ENCODE results near the gene MTG1.

DNA sequence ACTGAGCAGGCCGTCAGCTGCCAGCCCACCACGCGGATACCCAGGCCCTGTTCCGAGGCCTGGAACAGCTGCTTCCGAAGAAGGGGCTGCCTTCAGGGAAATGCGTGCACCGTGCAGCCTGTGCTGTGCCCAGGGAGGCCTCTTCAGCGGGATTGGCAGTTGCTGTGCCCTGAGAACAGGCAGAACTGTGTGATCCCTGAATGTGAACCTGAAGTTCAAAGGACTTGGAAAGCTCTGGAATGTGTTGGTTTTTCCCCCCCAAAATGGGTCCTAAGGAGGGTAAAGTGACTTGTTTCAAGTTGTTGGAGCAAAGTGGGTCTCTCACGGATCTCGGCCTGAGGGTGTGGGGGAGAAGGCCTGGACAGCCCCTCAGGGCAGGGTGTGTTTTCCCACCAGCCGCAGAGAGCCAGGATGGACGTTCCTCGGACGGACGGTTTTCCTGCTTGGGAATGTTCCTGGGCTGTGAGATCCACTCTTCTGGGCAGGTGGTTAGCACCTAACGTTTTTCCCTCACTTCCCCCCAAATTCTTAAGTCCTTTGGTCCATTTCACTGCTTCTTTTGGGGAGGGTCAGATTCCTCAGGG, 28.4 kb downstream of the MTG1 start:
- TF ChIP-seq, protein P1, sequence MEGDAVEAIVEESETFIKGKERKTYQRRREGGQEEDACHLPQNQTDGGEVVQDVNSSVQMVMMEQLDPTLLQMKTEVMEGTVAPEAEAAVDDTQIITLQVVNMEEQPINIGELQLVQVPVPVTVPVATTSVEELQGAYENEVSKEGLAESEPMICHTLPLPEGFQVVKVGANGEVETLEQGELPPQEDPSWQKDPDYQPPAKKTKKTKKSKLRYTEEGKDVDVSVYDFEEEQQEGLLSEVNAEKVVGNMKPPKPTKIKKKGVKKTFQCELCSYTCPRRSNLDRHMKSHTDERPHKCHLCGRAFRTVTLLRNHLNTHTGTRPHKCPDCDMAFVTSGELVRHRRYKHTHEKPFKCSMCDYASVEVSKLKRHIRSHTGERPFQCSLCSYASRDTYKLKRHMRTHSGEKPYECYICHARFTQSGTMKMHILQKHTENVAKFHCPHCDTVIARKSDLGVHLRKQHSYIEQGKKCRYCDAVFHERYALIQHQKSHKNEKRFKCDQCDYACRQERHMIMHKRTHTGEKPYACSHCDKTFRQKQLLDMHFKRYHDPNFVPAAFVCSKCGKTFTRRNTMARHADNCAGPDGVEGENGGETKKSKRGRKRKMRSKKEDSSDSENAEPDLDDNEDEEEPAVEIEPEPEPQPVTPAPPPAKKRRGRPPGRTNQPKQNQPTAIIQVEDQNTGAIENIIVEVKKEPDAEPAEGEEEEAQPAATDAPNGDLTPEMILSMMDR (IDR thresholded peaks at IDR 0.05; ENCODE audit: low read length): no peak
- TF ChIP-seq EZH2 (IDR thresholded peaks at IDR 0.05; ENCODE audit: borderline replicate concordance, low read length): no peak
